ENCODE data around the gene FMNL1. TPM values are rescaled to one million over a fixed set of nuclear protein-coding genes. Genes with fewer than 3 reads are reported as not detected.

FMNL1 gene
- total and polyA plus RNA-seq, 10 of the 15 experiments (the other 5 are each of a cell fraction or from before 2014, with no cell fraction given) = 3.3 to 108 (median 19.5) TPM

DNA sequence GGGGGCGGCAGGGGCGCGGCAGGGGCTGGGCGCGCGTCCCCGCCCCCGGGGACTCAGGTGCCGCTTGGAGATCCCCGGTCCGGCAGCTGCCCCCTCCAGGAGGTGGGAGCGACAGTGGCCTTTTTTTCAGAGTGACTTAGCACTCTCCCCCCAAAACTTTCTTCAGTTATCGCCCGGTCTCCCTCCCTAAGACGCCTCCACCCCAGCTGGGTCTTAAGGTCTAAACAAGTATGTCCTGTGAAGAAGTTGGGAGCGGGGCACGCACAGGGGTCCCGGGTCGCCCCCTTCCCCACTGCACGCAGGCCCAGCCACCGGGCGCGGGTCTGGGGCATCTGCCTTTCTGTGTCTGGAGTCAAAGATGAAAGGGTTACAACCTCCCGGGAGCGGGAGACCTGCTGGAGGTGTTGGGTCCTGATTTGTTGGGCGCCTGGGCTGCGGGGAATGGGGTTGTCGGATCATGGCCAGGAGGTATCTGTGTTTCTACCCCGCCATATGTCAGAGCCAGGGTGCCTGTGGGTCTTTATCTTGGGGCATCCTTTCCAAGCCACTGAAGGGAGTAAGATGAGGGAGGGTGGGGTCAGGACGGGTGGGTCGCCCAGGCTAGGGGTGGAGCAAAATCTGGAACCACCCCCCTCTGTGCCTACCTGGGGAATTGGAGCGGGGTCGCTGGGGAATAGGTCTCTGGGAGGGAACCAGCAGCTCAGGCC is 757 bp downstream of the FMNL1 start:
- Histone ChIP-seq H3K4me3 (peak overlapping the region; percentile 89), H3K9ac (ENCODE audit: control insufficient read depth, insufficient read depth, low read length) (peak overlapping the region; percentile 92), H3K27me3 (replicated peaks in 1 of 2; ENCODE audit: control insufficient read depth in 2 of 2, insufficient read depth in 2 of 2, low read length in 1 of 2) (no peaks in the 10 kb centered on the region), H3K36me3 (ENCODE audit: control insufficient read depth in 2 of 2, insufficient read depth in 2 of 2, low read length in 1 of 2) (no peaks in the 10 kb centered on the region), H3K79me2 (ENCODE audit: control insufficient read depth, insufficient read depth, low read length) (peaks cover 62% of the 10 kb centered on the region), H4K20me1 (ENCODE audit: control insufficient read depth, insufficient read depth) (no peaks in the 10 kb centered on the region), H3K27ac (ENCODE audit: control insufficient read depth, insufficient read depth) (peak overlapping the region; percentile 100), H2AFZ (ENCODE audit: control insufficient read depth, low read depth, low read length) (no peak overlapping the region; the same call in 1 of the 2 replicates), H3K9me3 (replicated peaks; ENCODE audit: control insufficient read depth, insufficient read depth, low read length) (no peaks in the 10 kb centered on the region), H3K4me2 (ENCODE audit: control insufficient read depth, insufficient read depth) (peak overlapping the region; percentile 100), H3K4me1 (ENCODE audit: control insufficient read depth, insufficient read depth, low read length) (peaks cover 45% of the 10 kb centered on the region)
- ATAC-seq (peak; percentile 1; the same call in 1 of the 3 replicates), DNase-seq (ENCODE audit: low read depth, low spot score) (no peak), FAIRE-seq (no peak)
- ChIA-PET RAD21 (ENCODE audit: unreplicated experiment) (interaction anchor here (0.8 to 5.8 kb wide), 7 partner anchors 10 to 191 kb away, joined by 3 to 225 read pairs (median 3); no protein-coding TSS in a partner anchor), SMC1A (ENCODE audit: uncharacterized antibody, unreplicated experiment) (interaction anchor here (1.1 to 6.4 kb wide), 6 partner anchors 10 to 165 kb away, joined by 3 to 66 read pairs (median 7); partner anchors contain the start of gene ACBD4), CTCF (interaction anchor here (1.0 to 10.0 kb wide), 7 partner anchors 11 to 165 kb away, joined by 4 to 429 read pairs (median 8); partner anchors contain the start of gene ACBD4), POLR2A (interaction anchor here (1.0 to 11.4 kb wide), 7 partner anchors 8 to 191 kb away, joined by 3 to 140 read pairs (median 5); partner anchors contain the start of genes HEXIM1, HEXIM2 and MAP3K14)
- intact Hi-C loops (cut with micrococcal nuclease; ENCODE audit: unreplicated experiment) = loop anchor here (5.0 kb wide), 1 partner anchor 55 kb away; no protein-coding TSS in a partner anchor
- under 1% methylated on average over 25 of the region's 33 CpGs for WGBS (ENCODE audit: insufficient coverage, insufficient replicate concordance, low lambda C conversion rate, missing lambda C conversion rate)
- no TSS peak for BruUV-seq (replicated peaks)
- in situ Hi-C loops (cut with MboI) = no loop called here
- TF ChIP-seq MXI1 (IDR thresholded peaks at IDR 0.05; ENCODE audit: low read depth, low read length) (peak; percentile 40; the same call in 1 of the 2 replicates), ZNF384 (IDR thresholded peaks at IDR 0.05; ENCODE audit: borderline replicate concordance, low read depth, low read length) (0 out of 2 replicates have a peak, but pooled peaks have one; percentile 13), SMAD5 (IDR thresholded peaks at IDR 0.05; ENCODE audit: low read depth) (0 out of 2 replicates have a peak, but pooled peaks have one; percentile 21), CHD1 (IDR thresholded peaks at IDR 0.05; ENCODE audit: low read depth, low read length) (0 out of 2 replicates have a peak, but pooled peaks have one; percentile 25), NRF1 (conservative IDR thresholded peaks at IDR 0.05; ENCODE audit: low read depth, low read length) (no peak), CBFB (IDR thresholded peaks at IDR 0.05; ENCODE audit: low read depth) (0 out of 2 replicates have a peak, but pooled peaks have one; percentile 27), MEF2B (IDR thresholded peaks at IDR 0.05; ENCODE audit: partially characterized antibody, poor library complexity, severe bottlenecking) (peak; percentile 20), POLR2AphosphoS5 (IDR thresholded peaks at IDR 0.05; ENCODE audit: low read length) (peak; percentile 33; the same call in 1 of the 2 replicates), TBL1XR1 (IDR thresholded peaks at IDR 0.05; ENCODE audit: low read depth, low read length) (no peak), POLR2A (IDR thresholded peaks at IDR 0.05; ENCODE audit: low read depth, low read length) (peak; percentile 55), BACH1 (IDR thresholded peaks at IDR 0.05; ENCODE audit: borderline replicate concordance) (0 out of 2 replicates have a peak, but pooled peaks have one; percentile 33)
- TF ChIP-seq, protein P1, sequence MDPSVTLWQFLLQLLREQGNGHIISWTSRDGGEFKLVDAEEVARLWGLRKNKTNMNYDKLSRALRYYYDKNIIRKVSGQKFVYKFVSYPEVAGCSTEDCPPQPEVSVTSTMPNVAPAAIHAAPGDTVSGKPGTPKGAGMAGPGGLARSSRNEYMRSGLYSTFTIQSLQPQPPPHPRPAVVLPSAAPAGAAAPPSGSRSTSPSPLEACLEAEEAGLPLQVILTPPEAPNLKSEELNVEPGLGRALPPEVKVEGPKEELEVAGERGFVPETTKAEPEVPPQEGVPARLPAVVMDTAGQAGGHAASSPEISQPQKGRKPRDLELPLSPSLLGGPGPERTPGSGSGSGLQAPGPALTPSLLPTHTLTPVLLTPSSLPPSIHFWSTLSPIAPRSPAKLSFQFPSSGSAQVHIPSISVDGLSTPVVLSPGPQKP (IDR thresholded peaks at IDR 0.05; ENCODE audit: low read depth, low read length) = no peak
- TF ChIP-seq, protein P2, sequence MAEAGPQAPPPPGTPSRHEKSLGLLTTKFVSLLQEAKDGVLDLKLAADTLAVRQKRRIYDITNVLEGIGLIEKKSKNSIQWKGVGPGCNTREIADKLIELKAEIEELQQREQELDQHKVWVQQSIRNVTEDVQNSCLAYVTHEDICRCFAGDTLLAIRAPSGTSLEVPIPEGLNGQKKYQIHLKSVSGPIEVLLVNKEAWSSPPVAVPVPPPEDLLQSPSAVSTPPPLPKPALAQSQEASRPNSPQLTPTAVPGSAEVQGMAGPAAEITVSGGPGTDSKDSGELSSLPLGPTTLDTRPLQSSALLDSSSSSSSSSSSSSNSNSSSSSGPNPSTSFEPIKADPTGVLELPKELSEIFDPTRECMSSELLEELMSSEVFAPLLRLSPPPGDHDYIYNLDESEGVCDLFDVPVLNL (IDR thresholded peaks at IDR 0.05; ENCODE audit: low read depth, low read length) = no peak
